Raji (cell line): ENCODE measurements around the gene CXCR4.

Source experiments
- POLR2A ChIP-seq: IDR thresholded peaks from 2 replicates; pipeline ENCODE4 v1.6.1; 2011; ENCODE audit warnings: low read depth, low read length, control low read depth; ENCODE audit not compliant: insufficient read depth

The CXCR4 gene

DNA sequence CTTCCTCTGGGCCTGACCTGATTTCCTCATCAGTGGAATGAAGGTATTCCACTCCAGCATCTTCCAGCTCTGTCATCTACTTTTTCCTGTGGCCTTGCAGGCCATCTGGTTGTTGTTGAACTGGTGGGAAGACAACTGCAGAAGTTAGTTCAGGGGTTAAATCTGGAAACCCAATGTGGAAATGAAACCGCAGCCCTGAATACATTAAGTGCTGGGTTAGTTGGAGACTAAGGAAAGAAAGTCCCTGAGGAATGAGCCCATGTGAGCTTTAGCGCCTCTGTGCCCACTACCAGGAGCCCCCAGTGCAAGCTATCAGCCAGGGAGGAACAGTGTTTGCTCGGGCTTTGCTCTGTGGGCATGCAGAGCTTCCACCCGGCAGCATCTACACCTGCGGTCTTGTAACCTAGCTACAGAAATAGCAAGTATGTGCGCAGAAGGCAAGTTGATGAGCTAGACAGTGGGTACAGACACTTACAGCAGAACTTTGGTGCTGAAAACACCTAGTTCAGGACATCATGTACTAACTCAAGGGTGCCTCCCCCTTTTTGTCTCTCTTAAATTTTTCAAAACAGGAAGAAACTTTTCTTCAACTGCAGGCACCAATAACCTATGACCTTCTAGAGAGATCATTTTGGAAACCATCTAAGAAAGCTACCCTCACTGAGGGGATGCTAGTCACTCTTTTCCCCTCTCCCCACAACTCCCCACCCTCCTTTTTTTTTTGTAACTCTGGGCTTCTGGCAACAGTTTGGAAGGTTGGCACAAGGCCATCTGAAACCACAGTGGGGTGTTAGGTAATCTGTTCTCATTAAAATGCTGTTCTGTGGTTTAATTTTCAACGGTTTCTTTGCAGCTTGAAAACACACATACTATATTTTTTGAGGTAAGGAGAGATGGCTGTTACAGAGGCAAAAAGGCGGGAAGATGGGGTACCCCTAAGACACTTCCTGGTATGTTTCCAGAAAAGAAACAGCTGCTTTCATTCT lies 18.3 kb upstream of the CXCR4 start:
- peak; percentile 44; the same call in 1 of the 2 replicates for TF ChIP-seq POLR2A

DNA sequence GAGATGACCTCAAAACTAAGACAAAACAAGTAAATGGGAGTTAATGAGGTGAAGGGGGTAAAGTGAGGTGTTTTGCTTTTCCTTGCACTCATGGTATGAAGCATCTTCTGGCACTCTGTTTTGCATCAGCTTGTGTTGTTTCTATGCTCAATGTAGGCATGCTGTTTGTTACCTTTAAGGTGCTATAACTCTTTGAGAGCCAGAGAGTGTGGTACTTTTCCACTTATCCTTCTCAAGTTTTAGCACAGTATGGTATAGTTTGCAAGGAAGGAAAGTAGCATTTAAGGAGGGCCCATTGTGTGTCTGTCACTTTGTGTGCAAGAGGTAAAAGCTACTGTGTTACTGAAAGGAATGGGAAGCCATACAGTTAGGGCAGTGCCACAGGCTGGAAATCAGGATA lies 17.5 kb upstream of the CXCR4 start:
- TF ChIP-seq POLR2A: peak; percentile 15; the same call in 1 of the 2 replicates

- TF ChIP-seq POLR2A: no peak
Observed at GRCh38 chr2:136134126-136134525, 16.2 kb upstream of the CXCR4 start.

DNA sequence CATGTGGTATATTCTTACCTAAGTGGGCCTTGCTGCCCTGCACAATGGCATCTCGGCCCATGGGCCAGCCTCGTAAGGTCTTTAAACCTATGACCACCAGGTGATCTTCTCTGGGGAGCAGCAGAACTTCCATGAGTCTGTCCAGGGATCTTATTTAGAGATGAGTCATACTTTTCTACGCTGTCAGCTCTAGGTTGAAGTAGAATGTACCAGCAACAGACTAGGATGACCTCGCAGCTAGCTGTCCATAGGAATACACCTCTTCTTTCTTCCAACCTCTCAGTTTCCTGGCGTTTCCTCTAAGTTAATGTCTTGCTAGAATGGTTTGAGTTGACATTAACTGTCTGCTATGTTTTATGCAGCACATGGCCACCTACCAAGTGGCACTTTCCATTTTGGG lies 15.6 kb upstream of the CXCR4 start:
- no peak for TF ChIP-seq POLR2A

- TF ChIP-seq POLR2A: no peak
Observed at GRCh38 chr2:136133176-136133575, 15.2 kb upstream of the CXCR4 start.

- TF ChIP-seq POLR2A: no peak
Observed at GRCh38 chr2:136132825-136133155, 14.8 kb upstream of the CXCR4 start.

DNA sequence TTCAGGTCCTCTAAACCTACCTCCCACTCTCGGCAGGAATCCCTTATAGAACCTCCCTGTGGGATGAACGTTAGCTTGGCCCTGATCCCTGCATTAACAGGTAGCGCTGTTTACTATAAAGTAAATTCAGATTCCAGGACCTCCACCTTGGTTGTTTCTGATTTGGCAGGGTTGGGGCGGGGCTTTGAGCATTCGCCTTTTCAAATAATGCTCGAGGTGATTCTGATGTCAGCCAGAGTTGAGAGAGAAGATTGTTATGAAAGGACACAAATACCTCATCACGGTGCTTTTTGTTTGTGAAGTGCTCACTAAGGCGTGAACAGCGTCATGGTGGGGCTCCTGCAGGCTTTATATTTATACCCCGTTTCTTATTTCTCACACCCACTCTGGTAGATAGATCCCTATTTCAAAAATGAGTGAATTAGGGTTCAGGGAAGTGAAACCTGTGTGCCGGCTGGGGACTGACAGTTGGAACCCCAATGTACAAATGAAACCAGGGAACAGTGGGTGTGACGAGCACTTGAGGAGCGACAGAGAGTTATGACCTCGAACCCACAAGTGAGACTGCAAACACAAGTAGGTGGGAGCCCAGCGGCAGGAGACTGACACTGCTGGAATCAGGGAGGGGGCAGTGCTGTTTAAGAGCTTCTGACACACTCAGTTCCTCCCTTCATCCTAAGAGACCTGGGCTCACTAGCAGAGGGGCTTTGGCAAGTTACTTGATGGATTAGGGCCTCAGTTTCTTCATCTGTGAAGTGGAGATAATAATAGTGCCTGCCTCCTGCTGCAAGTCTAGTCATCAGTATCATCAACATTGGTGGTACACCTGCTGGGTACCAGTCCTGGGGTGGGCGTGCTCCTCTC lies 14.2 kb upstream of the CXCR4 start:
- TF ChIP-seq POLR2A: peak; percentile 49

DNA sequence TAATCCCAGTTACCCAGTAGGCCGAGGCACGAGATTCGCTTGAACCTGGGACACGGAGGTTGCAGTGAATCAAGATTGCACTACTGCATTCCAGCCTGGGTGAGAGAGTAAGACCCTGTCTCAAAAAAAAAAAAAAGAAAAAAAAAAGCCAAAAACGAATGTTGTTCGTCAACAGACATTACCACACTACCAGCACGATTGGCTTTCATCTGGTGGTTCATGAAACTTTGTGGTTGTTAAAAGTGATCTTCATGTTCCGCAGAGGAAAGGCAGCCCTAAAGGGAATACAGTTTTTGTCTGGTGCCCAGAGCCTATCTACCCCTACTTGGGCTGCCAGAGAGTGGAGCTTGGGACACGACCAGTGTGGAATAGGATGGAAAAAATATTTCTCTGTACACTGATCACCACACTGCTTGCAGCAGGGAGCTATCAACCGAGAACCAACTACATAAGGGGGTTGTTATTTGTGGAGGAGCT lies 13.6 kb upstream of the CXCR4 start:
- no peak for TF ChIP-seq POLR2A

- TF ChIP-seq POLR2A: no peak
Observed at GRCh38 chr2:136130511-136130910, 12.6 kb upstream of the CXCR4 start.

- TF ChIP-seq POLR2A: no peak
Observed at GRCh38 chr2:136130045-136130444, 12.1 kb upstream of the CXCR4 start.

GRCh38 chr2:136129601-136130000 lies 11.7 kb upstream of the CXCR4 start:
- no peak for TF ChIP-seq POLR2A

- TF ChIP-seq POLR2A: no peak
Observed at GRCh38 chr2:136128905-136129304, 11.0 kb upstream of the CXCR4 start.

- no peak for TF ChIP-seq POLR2A
Observed at GRCh38 chr2:136128366-136128765, 10.4 kb upstream of the CXCR4 start.

DNA sequence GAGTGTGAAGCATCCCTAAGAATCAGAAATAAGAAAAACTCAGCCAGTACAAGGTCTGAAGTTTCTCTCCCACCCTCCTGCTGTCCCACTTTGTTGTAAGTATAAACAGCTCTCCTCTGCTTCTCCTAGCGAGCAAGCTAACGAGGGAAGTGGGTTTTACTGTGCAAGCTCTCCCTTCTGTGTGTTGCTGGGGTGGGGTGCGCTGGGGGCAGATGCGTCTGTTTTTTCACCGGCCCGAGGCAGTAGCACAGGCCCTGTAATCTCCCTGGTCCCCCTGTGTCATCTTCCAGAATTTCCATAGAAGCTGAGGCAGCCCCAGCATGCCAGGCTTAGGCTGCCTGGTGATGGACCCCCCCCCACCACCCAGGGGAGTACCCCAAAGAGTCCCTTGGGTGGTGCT lies 9.4 kb upstream of the CXCR4 start:
- TF ChIP-seq POLR2A: no peak

- no peak for TF ChIP-seq POLR2A
Observed at GRCh38 chr2:136126421-136126926, 8.5 kb upstream of the CXCR4 start.

DNA sequence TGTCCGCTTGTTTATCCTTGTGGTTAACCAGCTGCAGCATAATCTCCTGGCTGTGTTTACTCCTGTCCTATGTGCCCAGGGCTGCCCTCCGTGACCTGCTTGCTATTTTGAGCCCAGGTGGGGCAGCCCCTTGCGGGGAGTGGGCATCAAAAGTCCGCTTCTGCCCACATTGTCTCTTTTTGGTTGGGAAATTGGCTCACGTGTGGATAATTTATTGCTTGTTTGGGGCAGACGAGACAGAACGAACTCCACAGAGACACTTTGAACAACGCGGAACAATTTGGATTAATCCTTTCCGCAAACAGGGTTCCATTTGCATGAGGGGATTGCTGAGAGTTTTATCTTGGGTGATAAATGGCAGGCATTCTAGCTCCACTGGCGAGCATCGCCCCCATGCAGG lies 8.1 kb upstream of the CXCR4 start:
- TF ChIP-seq POLR2A: no peak

DNA sequence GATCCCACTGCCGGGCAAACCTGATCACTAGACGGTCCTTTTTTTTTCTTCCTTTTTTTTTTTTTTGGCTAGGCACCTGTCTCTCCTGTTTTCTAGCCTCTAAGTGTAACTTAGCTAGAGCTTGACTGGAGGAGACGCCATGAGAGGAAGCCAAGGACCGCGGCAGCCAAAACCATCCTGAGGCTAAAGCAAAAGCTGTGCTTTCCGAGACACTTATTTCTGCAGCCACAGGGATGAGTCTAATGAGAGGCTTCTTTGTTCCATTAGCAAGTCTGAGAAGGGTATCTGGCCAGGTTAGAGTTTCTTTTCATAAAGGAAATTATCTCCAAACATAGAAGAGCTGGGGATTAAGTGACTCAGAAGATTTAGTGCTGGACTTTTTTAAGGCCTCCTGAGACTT lies 7.3 kb upstream of the CXCR4 start:
- no peak for TF ChIP-seq POLR2A
